ENCODE measurements around the gene RITA1.

- TF ChIP-seq POLR2A (IDR thresholded peaks at IDR 0.05; ENCODE audit: low read length) (no peak), GATA1 (IDR thresholded peaks at IDR 0.05; ENCODE audit: low read depth, low read length) (no peak)
Observed at GRCh38 chr12:113204804-113205203, 19.3 kb downstream of the RITA1 start.

All from erythroblast (primary cell).